Small intestine (tissue), 7 donors: ENCODE measurements around the gene RPEL1. TPM values are rescaled to one million over a fixed set of nuclear protein-coding genes. Genes with fewer than 3 reads are reported as not detected.

Experiments used
- DNase-seq, 2 donors: peaks; one replicate each; pipeline versions ENCODE4 v3.0.0 to v3.0.0-alpha.2; 2013
- FAIRE-seq: peaks from 2 replicates; lab custom pipeline; 2012; peaks lifted over from hg19 to GRCh38; lab: Jason Lieb, UNC
- H3K27ac ChIP-seq, 3 donors: one replicate each; pipeline ENCODE4 v1.5.1; 2013; ENCODE audit warnings: low read length in 2 of 3, mild to moderate bottlenecking in 2 of 3, control low read depth in 1 of 3, inconsistent platforms in 1 of 3, low read depth in 1 of 3, moderate library complexity in 1 of 3
- H3K27me3 ChIP-seq, 3 donors: one replicate each; pipeline ENCODE4 v1.6.1; 2013; ENCODE audit warnings: low read length in 3 of 3, inconsistent platforms in 1 of 3; ENCODE audit not compliant: control insufficient read depth in 3 of 3, insufficient read depth in 3 of 3
- H3K36me3 ChIP-seq, 3 donors: one replicate each; pipeline ENCODE4 v1.6.1; 2013; ENCODE audit warnings: low read length in 3 of 3, inconsistent platforms in 1 of 3, low read depth in 1 of 3, mild to moderate bottlenecking in 1 of 3, moderate library complexity in 1 of 3; ENCODE audit not compliant: control insufficient read depth in 3 of 3, insufficient read depth in 2 of 3
- H3K4me1 ChIP-seq, 3 donors: one replicate each; pipeline ENCODE4 v1.6.1; 2013; ENCODE audit warnings: low read length in 2 of 3, inconsistent platforms in 1 of 3, low read depth in 1 of 3, mild to moderate bottlenecking in 1 of 3, moderate library complexity in 1 of 3; ENCODE audit not compliant: control insufficient read depth in 3 of 3, insufficient read depth in 2 of 3
- H3K4me3 ChIP-seq, 3 donors: one replicate each; pipeline ENCODE4 v1.5.1; 2013; ENCODE audit warnings: low read length in 3 of 3, control low read depth in 1 of 3, inconsistent platforms in 1 of 3, low read depth in 1 of 3, mild to moderate bottlenecking in 1 of 3, moderate library complexity in 1 of 3
- H3K9me3 ChIP-seq, 2 donors: one replicate each; pipeline ENCODE4 v1.6.1; 2013; ENCODE audit warnings: low read depth in 1 of 2, low read length in 1 of 2; ENCODE audit not compliant: control insufficient read depth in 2 of 2, insufficient read depth in 1 of 2
- WGBS, 3 donors: extraction: QIAGEN DNeasy Blood & Tissue Kit; methylation state at CpG; one replicate each; pipeline ENCODE4 v1.1.7; 2013; 5-methylcytosine and 5-hydroxymethylcytosine counted together
- polyA plus RNA-seq, 4 donors: library from polyadenylated mRNA; stranded (reverse) in 3 of 4; unstranded in 1 of 4; fragments of 200-250 nt in 3 of 4; fragments of 120-200 nt in 1 of 4; gene quantifications; one replicate each; pipeline versions ENCODE4 v1.2.1 to v1.2.3, GENCODE V29; 2013
- donor health status: healthy with polysubstance abuse.
- donor health status: control.
- donor health status: control.
- donor health status: Bipolar disorder and iron deficiency.
- donor health status: healthy.

RPEL1 gene
- polyA plus RNA-seq, 4 donors, result 0.01 to 0.09 TPM; not detected in 2

DNA sequence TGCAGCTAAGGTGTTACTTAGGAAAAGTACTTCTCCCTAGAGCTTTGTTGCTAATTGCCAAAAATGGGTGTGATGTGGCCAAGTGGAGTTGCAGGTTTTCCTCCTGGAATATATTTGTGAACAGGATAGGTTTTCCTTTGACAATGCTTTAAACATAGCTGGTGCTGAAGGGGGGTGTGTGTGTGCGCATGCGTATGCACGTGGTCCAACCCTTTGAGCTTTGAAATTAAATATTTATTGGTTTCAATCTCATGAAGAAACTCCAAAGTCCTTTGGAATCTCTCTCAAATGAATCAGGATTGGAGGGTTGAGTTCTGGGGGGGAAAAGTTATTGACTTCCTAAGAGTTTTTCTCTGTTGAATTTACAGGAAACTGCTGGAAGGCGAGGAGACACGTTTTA is 42.3 kb downstream of the RPEL1 start:
- H3K27me3 ChIP-seq, result peaks cover 0 to 4% (median 3%) of the 10 kb centered on the region in 3 donors
- H3K27ac ChIP-seq, result no peak overlapping the region
- no peaks in the 10 kb centered on the region for H3K4me1 ChIP-seq
- H3K36me3 ChIP-seq, result no peaks in the 10 kb centered on the region
- WGBS, 3 donors, result 62 to 76% (median 71%) methylated on average over 5 of the region's 5 CpGs
- H3K9me3 ChIP-seq, result no peaks in the 10 kb centered on the region
- DNase-seq (no peak), FAIRE-seq (no peak)
- H3K4me3 ChIP-seq, result no peak overlapping the region

DNA sequence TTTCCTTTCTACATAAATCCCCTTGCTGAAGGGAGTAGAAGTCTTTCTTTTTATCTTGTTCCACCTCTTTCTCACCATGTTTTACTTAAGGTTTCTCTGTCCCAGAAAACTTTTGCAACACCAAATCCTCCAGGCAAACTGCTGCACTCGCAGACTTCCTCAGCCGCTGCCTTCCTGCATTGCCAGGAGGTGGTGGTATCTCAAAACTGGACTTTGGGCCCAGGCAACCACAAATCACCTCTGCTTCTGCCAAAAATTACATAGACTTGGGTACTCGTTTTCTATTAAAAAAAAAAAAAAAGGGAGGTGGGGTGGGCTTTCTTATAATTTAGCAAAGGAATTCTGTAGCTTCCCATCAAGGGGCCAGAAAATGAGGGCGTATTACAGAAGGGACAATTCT is 45.9 kb downstream of the RPEL1 start:
- 53 to 78% (median 64%) methylated on average over 4 of the region's 4 CpGs for WGBS, 3 donors
- no peaks in the 10 kb centered on the region for H3K9me3 ChIP-seq
- FAIRE-seq, result no peak

DNA sequence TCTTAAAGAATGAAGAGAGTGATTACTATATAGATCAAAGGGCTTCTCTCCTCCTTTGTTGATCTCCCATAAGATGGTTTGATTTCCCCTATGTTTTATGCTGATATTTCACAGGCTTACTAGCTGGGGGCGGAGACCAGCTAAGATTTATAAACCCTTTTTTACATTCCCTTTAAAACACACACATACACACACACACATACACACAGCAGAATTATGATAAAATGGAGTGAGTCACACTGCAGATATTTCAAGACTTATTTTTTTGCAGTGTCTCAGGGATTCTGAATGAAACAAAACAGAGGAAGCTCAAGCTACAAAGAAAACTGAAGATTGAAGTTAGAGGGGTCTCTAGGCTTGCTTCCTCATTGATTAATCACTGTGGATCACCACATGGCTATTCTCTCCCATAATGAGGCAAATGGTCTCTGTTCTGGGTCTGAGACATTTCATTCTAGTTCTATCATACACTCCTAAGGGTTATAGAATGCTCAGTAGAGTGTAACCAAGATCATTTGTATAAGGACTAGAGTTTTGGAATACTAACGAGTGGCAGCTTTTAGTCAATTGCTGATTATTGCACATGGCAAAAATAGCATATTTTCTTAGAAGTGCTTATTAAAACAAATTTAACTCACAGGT is 49.8 kb downstream of the RPEL1 start:
- no peak overlapping the region for H3K27ac ChIP-seq
- H3K4me3 ChIP-seq, result no peak overlapping the region
- H3K36me3 ChIP-seq, result peaks cover 0 to 3% (median 0%) of the 10 kb centered on the region in 3 donors
- no peak for DNase-seq
- H3K4me1 ChIP-seq, result no peaks in the 10 kb centered on the region
- H3K9me3 ChIP-seq, result no peaks in the 10 kb centered on the region
- FAIRE-seq, result no peak
- WGBS, 3 donors, result 76 to 89% (median 80%) methylated on average over 2 of the region's 2 CpGs
- no peaks in the 10 kb centered on the region for H3K27me3 ChIP-seq

More for the DNA sequence above, 45.9 kb downstream of the RPEL1 start:
- no peak for DNase-seq
- Histone ChIP-seq H3K36me3 (no peaks in the 10 kb centered on the region), H3K27ac (no peak overlapping the region), H3K4me3 (no peak overlapping the region), H3K4me1 (no peaks in the 10 kb centered on the region), H3K27me3 (peaks cover 0 to 4% (median 3%) of the 10 kb centered on the region in 3 donors)

Other genes starting within 250 kb of the RPEL1 start
- 10 to 100 TPM; 15.7 to 61.3 (median 20.4) TPM for gene NT5C2, start 52.6 kb upstream of the RPEL1 start, polyA plus RNA-seq
- gene INA, start 31.3 kb downstream of the RPEL1 start, polyA plus RNA-seq, result 1 to 10 TPM in 2 of 4 donors, under 1 TPM in 1, not detected in 1; 0.54 to 4.1 (median 1.2) TPM
- 1 to 10 TPM; 5.9 to 7.1 (median 6.5) TPM for gene PCGF6, start 105.3 kb downstream of the RPEL1 start, polyA plus RNA-seq
- gene TAF5, start 122.1 kb downstream of the RPEL1 start, polyA plus RNA-seq, result 1 to 10 TPM; 2.7 to 5.8 (median 3.3) TPM
- gene ATP5MK, start 150.6 kb downstream of the RPEL1 start, polyA plus RNA-seq, result 1,000 to 10,000 TPM in 2 of 4 donors, 100 to 1,000 TPM in 2; 255 to 1,935 (median 1,031) TPM
- gene PDCD11, start 150.7 kb downstream of the RPEL1 start, polyA plus RNA-seq, result 10 to 100 TPM in 2 of 4 donors, 1 to 10 TPM in 2; 5.9 to 21.0 (median 13.3) TPM
- 10 to 100 TPM in 1 of 4 donors, 1 to 10 TPM in 3; 1.1 to 29.1 (median 5.1) TPM for gene CALHM2, start 206.5 kb downstream of the RPEL1 start, polyA plus RNA-seq
- gene CALHM1, start 213.0 kb downstream of the RPEL1 start, polyA plus RNA-seq, result under 1 TPM in 2 of 4 donors, not detected in 2; 0.03 to 0.06 TPM
- under 1 TPM in 1 of 4 donors, not detected in 3; 0.13 TPM for gene CALHM3, start 233.4 kb downstream of the RPEL1 start, polyA plus RNA-seq
- 10 to 100 TPM; 14.6 to 48.6 (median 20.8) TPM for gene NEURL1, start 247.8 kb downstream of the RPEL1 start, polyA plus RNA-seq